ENCODE results near the gene ZNF77. TPM values are rescaled to one million over a fixed set of nuclear protein-coding genes. Genes with fewer than 3 reads are reported as not detected.
A peak's percentile ranks its signal among the peaks of the same experiment; 100 is the strongest.

The ZNF77 gene
- total RNA-seq, 3 donors from 2014 or later (not counting 1 experiment from before 2014, with no cell fraction given), result 6.0 to 9.2 (median 6.8) TPM

DNA sequence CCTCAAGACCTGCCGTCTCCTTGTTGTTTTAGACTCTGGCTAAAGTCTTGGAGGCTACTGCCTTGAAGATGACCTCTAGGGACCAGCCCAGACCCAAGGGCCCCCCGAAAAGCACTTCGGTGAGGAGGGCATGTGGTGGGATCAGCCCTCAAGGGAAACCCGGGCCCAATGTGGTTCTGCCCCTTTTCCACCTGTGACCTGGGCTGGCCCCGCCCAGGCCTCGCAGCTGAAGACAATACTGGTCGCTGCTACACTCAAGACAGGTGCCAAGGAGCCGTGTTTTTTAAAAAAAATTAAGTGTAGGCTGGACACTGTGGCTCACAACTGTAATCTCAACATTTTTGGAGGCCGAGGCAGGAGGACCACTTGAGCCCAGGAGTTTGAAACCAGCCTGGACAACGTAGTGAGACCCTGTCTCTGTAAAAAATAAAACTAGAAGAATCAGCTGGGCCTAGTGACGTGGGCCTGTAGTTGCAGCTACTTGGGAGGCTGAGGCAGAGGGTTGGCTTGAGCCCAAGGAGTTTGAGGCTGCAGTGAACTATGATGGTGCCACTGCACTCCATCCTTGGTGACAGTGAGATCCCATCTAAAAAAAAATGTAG lies 33.5 kb upstream of the ZNF77 start:
- TF ChIP-seq, protein P1, sequence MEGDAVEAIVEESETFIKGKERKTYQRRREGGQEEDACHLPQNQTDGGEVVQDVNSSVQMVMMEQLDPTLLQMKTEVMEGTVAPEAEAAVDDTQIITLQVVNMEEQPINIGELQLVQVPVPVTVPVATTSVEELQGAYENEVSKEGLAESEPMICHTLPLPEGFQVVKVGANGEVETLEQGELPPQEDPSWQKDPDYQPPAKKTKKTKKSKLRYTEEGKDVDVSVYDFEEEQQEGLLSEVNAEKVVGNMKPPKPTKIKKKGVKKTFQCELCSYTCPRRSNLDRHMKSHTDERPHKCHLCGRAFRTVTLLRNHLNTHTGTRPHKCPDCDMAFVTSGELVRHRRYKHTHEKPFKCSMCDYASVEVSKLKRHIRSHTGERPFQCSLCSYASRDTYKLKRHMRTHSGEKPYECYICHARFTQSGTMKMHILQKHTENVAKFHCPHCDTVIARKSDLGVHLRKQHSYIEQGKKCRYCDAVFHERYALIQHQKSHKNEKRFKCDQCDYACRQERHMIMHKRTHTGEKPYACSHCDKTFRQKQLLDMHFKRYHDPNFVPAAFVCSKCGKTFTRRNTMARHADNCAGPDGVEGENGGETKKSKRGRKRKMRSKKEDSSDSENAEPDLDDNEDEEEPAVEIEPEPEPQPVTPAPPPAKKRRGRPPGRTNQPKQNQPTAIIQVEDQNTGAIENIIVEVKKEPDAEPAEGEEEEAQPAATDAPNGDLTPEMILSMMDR (IDR thresholded peaks at IDR 0.05), result no peak
- Histone ChIP-seq H3K36me3 (ENCODE audit: control insufficient read depth, insufficient read depth, low read length) (no peaks in the 10 kb centered on the region), H3K4me3 (ENCODE audit: low read length) (no peak overlapping the region), H3K27ac (ENCODE audit: low read length) (no peak overlapping the region), H3K4me1 (ENCODE audit: control insufficient read depth, insufficient read depth, low read length) (peaks cover 23% of the 10 kb centered on the region), H3K27me3 (ENCODE audit: control insufficient read depth, insufficient read depth, low read length) (no peaks in the 10 kb centered on the region), H3K9me3 (ENCODE audit: control insufficient read depth, insufficient read depth, low read length) (no peaks in the 10 kb centered on the region)
- H3K4me3 Mint-ChIP-seq, result no peak overlapping the region
- H3K27ac Mint-ChIP-seq, result peak overlapping the region in 1 of 2 donors; percentile 89
- H3K36me3 Mint-ChIP-seq, result no peaks in the 10 kb centered on the region
- H3K27me3 Mint-ChIP-seq (ENCODE audit: low read depth in 2 of 2), result peaks cover 8 to 21% of the 10 kb centered on the region in 2 donors
- H3K9me3 Mint-ChIP-seq, result no peaks in the 10 kb centered on the region
- WGBS (ENCODE audit: insufficient coverage), result 89% methylated on average over 11 of the region's 11 CpGs
- H3K4me1 Mint-ChIP-seq, result peaks cover 10 to 28% of the 10 kb centered on the region in 2 donors
- intact Hi-C loops (cut with micrococcal nuclease), result loop anchor here (10.0 kb wide), 1 partner anchor 57 kb away; no protein-coding TSS in a partner anchor
- DNase-seq (no peak), ATAC-seq (no peak)

DNA sequence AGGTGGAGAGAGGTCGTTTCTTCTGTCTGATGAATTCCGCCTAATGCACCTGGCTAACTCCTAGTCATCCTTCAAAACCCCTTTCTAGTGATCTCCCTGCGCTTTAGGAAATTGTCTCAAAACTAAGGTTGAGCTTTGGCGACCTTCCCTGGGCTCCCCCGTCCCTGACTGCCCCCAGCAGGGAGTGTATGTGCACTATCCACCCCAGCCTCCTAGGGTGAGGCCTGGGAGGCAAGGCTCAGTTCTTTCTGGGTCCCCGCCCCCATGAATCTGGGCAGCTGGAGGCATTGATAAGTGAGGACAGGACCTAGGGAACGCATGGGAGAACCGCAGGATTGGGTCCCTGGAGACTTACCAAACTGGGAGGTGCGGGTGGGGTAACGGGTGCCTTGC lies 33.0 kb upstream of the ZNF77 start:
- Histone ChIP-seq H3K36me3 (ENCODE audit: control insufficient read depth, insufficient read depth, low read length) (no peaks in the 10 kb centered on the region), H3K9me3 (ENCODE audit: control insufficient read depth, insufficient read depth, low read length) (no peaks in the 10 kb centered on the region), H3K4me3 (ENCODE audit: low read length) (no peak overlapping the region), H3K4me1 (ENCODE audit: control insufficient read depth, insufficient read depth, low read length) (peaks cover 23% of the 10 kb centered on the region), H3K27ac (ENCODE audit: low read length) (no peak overlapping the region), H3K27me3 (ENCODE audit: control insufficient read depth, insufficient read depth, low read length) (no peaks in the 10 kb centered on the region)
- no peaks in the 10 kb centered on the region for H3K9me3 Mint-ChIP-seq
- peak overlapping the region; percentile 45 to 89 for H3K27ac Mint-ChIP-seq
- ATAC-seq, result no peak
- H3K4me3 Mint-ChIP-seq, result peak overlapping the region; percentile 70
- 84% methylated on average over 9 of the region's 10 CpGs for WGBS (ENCODE audit: insufficient coverage)
- peaks cover 10 to 24% of the 10 kb centered on the region in 2 donors for H3K4me1 Mint-ChIP-seq
- intact Hi-C loops (cut with micrococcal nuclease), result loop anchor here (10.0 kb wide), 1 partner anchor 57 kb away; no protein-coding TSS in a partner anchor
- DNase-seq, result no peak
- peaks cover 8 to 16% of the 10 kb centered on the region in 2 donors for H3K27me3 Mint-ChIP-seq (ENCODE audit: low read depth in 2 of 2)
- TF ChIP-seq, protein P1 (IDR thresholded peaks at IDR 0.05), result no peak
- no peaks in the 10 kb centered on the region for H3K36me3 Mint-ChIP-seq

DNA sequence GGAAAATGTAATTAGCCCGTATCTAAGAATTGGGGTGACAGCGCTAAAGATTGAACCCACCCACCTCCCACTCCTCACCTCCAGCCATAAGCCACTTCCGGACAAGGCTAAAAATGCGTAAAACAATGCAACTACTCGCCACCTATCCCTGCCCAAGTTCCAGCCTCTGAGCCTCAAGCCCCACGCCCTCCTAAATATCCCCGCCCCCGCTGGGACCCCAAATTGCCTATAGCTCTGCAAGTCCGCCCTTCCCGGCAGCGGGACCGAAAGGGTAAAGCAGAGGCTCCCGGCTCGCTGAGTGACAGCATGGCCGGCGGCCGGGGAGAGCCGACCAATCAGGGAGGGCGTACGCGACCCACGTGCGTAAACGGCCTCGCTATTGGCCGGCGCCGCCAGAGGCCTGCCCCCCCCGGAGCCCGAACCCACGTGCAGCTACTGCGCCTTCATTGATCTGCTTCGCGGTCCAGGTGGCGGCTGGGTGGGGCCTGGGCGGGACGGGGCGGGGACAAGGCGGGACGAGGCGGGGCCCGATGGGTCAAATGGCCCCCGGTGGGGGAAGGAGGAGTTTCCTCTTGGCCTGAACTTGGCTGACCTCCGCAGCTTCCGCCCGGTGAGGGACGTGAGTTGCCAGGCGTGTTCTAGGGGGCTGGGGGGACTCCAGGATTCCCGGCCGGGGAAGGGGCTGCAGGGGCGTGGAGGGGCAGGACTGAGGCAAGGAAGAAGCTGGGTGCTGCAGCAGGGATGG lies 32.4 kb upstream of the ZNF77 start, which contains the start of gene TLE6:
Gene TLE6 (plus strand): TSS at position 564 of the 745 bp plus-strand sequence. CDS start 670 bp downstream, outside the sequence.
- Histone ChIP-seq H3K36me3 (ENCODE audit: control insufficient read depth, insufficient read depth, low read length) (no peaks in the 10 kb centered on the region), H3K4me3 (ENCODE audit: low read length) (peak within 1 kb of the TSS; percentile 71), H3K27ac (ENCODE audit: low read length) (no peak within 1 kb of the TSS), H3K27me3 (ENCODE audit: control insufficient read depth, insufficient read depth, low read length) (no peaks in the 10 kb centered on the region), H3K9me3 (ENCODE audit: control insufficient read depth, insufficient read depth, low read length) (no peaks in the 10 kb centered on the region), H3K4me1 (ENCODE audit: control insufficient read depth, insufficient read depth, low read length) (peaks cover 23% of the 10 kb centered on the region)
- TF ChIP-seq, protein P1 (IDR thresholded peaks at IDR 0.05), result no peak
- Mint-ChIP-seq H3K4me3 (peak within 1 kb of the TSS; percentile 88), H3K4me1 (peaks cover 10 to 24% of the 10 kb centered on the region in 2 donors), H3K9me3 (no peaks in the 10 kb centered on the region), H3K36me3 (no peaks in the 10 kb centered on the region), H3K27ac (peak within 1 kb of the TSS; percentile 45 to 89), H3K27me3 (ENCODE audit: low read depth in 2 of 2) (peaks cover 8 to 12% of the 10 kb centered on the region in 2 donors)
- DNase-seq (peak; percentile 90 to 96), ATAC-seq (peak; percentile 97 to 99 (median 98))
- intact Hi-C loops (cut with micrococcal nuclease), result loop anchor here (10.0 kb wide), 1 partner anchor 58 kb away; no protein-coding TSS in a partner anchor
- under 1% methylated on average over 51 of the region's 51 CpGs for WGBS (ENCODE audit: insufficient coverage)
